ENCODE measurements around the gene TSEN54. TPM values are rescaled to one million over a fixed set of nuclear protein-coding genes. Genes with fewer than 3 reads are reported as not detected.

Gene TSEN54
- total RNA-seq, 1 donor from 2014 or later: 6.1 TPM

GRCh38 chr17:75552425-75553294 lies 36.3 kb downstream of the TSEN54 start:
- no peak for ATAC-seq
- intact Hi-C loops (cut with DNase I): no loop called here

GRCh38 chr17:75553295-75554110 lies 37.2 kb downstream of the TSEN54 start:
- intact Hi-C loops (cut with DNase I): no loop called here
- ATAC-seq: no peak
- peak; percentile 32 for DNase-seq (ENCODE audit: missing footprints)

More at GRCh38 chr17:75552425-75553294, 36.3 kb downstream of the TSEN54 start:
- DNase-seq (ENCODE audit: missing footprints): peak; percentile 17

GRCh38 chr17:75555679-75556153 lies 39.4 kb downstream of the TSEN54 start:
- ATAC-seq (no peak), DNase-seq (ENCODE audit: missing footprints) (no peak)
- intact Hi-C loops (cut with DNase I): no loop called here

GRCh38 chr17:75557075-75557851 lies 40.9 kb downstream of the TSEN54 start:
- intact Hi-C loops (cut with DNase I): no loop called here
- no peak for ATAC-seq
- DNase-seq (ENCODE audit: missing footprints): no peak

- DNase-seq (ENCODE audit: missing footprints) (no peak), ATAC-seq (no peak)
Observed at GRCh38 chr17:75557852-75558665, 41.7 kb downstream of the TSEN54 start.

GRCh38 chr17:75558666-75559530 lies 42.6 kb downstream of the TSEN54 start:
- ATAC-seq: no peak
- no peak for DNase-seq (ENCODE audit: missing footprints)
- intact Hi-C loops (cut with DNase I): no loop called here

More at GRCh38 chr17:75557852-75558665, 41.7 kb downstream of the TSEN54 start:
- intact Hi-C loops (cut with DNase I): no loop called here

GRCh38 chr17:75559958-75560533 lies 43.7 kb downstream of the TSEN54 start:
- ATAC-seq (no peak), DNase-seq (ENCODE audit: missing footprints) (no peak)
- intact Hi-C loops (cut with DNase I): no loop called here

GRCh38 chr17:75561927-75562603 lies 45.7 kb downstream of the TSEN54 start:
- intact Hi-C loops (cut with DNase I): no loop called here
- no peak for DNase-seq (ENCODE audit: missing footprints)
- ATAC-seq: no peak

GRCh38 chr17:75563063-75563758 lies 46.9 kb downstream of the TSEN54 start:
- ATAC-seq: no peak
- DNase-seq (ENCODE audit: missing footprints): no peak
- intact Hi-C loops (cut with DNase I): no loop called here

- intact Hi-C loops (cut with DNase I): no loop called here
- DNase-seq (ENCODE audit: missing footprints) (no peak), ATAC-seq (no peak)
Observed at GRCh38 chr17:75564195-75564594, 47.9 kb downstream of the TSEN54 start.

GRCh38 chr17:75565066-75565465 lies 48.7 kb downstream of the TSEN54 start:
- ATAC-seq (no peak), DNase-seq (ENCODE audit: missing footprints) (no peak)
- intact Hi-C loops (cut with DNase I): no loop called here

- no peak for DNase-seq (ENCODE audit: missing footprints)
- intact Hi-C loops (cut with DNase I): no loop called here
- ATAC-seq: no peak
Observed at GRCh38 chr17:75565618-75566017, 49.3 kb downstream of the TSEN54 start.

- no peak for ATAC-seq
- intact Hi-C loops (cut with DNase I): no loop called here
- DNase-seq (ENCODE audit: missing footprints): no peak
Observed at GRCh38 chr17:75566416-75566815, 50.1 kb downstream of the TSEN54 start.

- no peak for DNase-seq (ENCODE audit: missing footprints)
- intact Hi-C loops (cut with DNase I): no loop called here
Observed at GRCh38 chr17:75566834-75567233, 50.5 kb downstream of the TSEN54 start.

GRCh38 chr17:75568412-75569255 lies 52.3 kb downstream of the TSEN54 start:
- ATAC-seq (no peak), DNase-seq (ENCODE audit: missing footprints) (no peak)
- intact Hi-C loops (cut with DNase I): no loop called here

More at GRCh38 chr17:75566834-75567233, 50.5 kb downstream of the TSEN54 start:
- ATAC-seq: no peak

All from Right ventricle myocardium inferior (tissue), 1 donor.